ENCODE data around the gene LRRC41. TPM values are rescaled to one million over a fixed set of nuclear protein-coding genes. Genes with fewer than 3 reads are reported as not detected.

Gene LRRC41, protein sequence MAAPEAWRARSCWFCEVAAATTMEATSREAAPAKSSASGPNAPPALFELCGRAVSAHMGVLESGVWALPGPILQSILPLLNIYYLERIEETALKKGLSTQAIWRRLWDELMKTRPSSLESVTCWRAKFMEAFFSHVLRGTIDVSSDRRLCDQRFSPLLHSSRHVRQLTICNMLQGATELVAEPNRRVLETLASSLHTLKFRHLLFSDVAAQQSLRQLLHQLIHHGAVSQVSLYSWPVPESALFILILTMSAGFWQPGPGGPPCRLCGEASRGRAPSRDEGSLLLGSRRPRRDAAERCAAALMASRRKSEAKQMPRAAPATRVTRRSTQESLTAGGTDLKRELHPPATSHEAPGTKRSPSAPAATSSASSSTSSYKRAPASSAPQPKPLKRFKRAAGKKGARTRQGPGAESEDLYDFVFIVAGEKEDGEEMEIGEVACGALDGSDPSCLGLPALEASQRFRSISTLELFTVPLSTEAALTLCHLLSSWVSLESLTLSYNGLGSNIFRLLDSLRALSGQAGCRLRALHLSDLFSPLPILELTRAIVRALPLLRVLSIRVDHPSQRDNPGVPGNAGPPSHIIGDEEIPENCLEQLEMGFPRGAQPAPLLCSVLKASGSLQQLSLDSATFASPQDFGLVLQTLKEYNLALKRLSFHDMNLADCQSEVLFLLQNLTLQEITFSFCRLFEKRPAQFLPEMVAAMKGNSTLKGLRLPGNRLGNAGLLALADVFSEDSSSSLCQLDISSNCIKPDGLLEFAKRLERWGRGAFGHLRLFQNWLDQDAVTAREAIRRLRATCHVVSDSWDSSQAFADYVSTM
- 65.7 and 75.7 TPM in 2 replicates for total RNA-seq

GRCh38 chr1:46303038-46303871 lies at the start of gene LRRC41, which contains the start of gene UQCRH:
LRRC41 (minus strand) TSS chr1:46303616; CDS start chr1:46303322, 294 bp downstream.
UQCRH (plus strand) TSS chr1:46303698; CDS start chr1:46303767, 69 bp downstream.

DNA sequence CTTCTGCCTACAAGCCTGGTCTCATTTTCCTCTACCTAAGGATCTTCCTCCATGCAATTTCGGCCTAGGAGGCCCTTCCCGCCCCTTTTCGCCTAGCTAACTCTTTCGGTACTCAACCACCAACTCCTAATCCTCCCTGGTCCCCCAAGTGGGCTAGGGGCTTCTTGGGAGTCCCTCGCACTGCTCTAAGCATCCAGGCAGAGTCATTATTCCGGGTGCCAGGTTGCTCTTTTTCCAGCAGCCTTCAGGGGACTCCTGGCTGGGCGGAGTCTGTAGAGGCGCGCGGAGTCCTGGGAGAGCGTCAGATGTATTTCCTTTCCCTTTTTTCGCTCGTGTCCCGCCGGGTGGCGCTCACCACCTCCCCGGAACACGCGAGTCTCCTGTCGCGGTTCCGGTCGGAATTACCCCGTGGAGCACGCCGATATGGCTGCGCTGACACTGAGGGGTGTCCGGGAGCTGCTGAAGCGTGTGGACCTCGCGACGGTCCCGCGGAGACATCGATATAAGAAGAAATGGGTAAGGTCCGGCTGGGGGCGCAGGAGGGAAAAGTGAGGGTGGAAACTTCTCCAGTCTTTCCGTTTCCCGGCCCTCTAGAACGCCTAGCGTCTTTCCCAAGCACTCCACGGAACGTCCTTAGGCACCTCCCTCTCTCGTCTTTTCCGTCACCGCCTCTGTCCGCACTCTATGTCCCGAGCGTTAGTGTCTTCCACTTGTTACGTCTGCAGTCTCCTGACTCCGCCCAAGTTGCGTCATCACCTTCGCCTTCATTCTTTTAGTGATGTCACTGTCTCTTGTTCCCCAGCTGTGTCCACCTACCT lies 37.2 kb upstream of the LRRC41 start, which contains the start of gene NSUN4:
TSS of gene NSUN4 (plus strand) at position 404 of the 818 bp plus-strand sequence. CDS start at position 424, 20 bp downstream.

DNA sequence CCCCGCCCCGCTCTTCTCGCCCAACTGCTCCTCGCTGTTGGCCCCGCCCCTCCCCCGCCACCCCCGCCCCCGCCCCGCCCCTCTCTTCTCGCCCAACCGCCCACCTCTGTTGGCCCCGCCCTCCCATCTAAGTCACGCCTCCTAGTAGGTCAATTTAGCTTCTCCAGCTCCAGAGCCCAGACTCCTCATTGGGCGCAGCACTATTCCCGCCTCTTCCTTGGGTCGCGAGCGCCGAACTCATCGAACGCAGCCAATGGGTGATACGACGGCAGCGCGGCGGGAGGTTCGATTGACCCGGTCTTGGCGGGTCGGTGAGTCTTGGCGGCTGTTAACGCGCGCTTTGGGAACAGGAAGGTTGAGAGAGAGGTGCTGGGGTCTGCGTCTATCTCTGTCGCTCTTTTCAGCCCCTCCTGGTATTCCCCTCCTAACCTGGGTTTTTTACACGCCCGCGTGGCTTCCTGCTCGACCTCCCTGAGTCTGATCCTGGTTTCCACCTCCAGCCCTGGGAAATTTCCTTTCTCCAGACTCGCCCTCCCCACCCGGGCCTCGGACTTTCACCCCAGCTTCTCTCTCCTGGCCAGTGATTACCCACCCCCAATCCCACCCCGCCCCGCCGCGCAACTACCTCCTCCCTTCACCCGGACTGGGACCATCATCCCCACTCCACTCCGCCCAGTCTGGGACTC lies 55.8 kb downstream of the LRRC41 start, which contains the start of gene RAD54L:
TSS of gene RAD54L (plus strand) at position 328 of the 686 bp plus-strand sequence. CDS start 643 bp downstream, outside the sequence.

Other genes with a start within 250 kb of the LRRC41 start
- gene PIK3R3, start 171.0 kb downstream of the LRRC41 start, total RNA-seq = 13.2 and 13.7 TPM in 2 replicates
- gene TSPAN1, start 128.5 kb downstream of the LRRC41 start, total RNA-seq = 0.80 and 0.93 TPM in 2 replicates
- not detected in 2 replicates for gene P3R3URF, start 127.1 kb downstream of the LRRC41 start, total RNA-seq
- gene POMGNT1, start 105.2 kb downstream of the LRRC41 start, total RNA-seq = 39.5 and 49.2 TPM in 2 replicates
- gene LURAP1, start 100.3 kb downstream of the LRRC41 start, total RNA-seq = 1.2 and 4.6 TPM in 2 replicates
- gene RAD54L, start 55.9 kb downstream of the LRRC41 start, total RNA-seq = 7.3 and 11.1 TPM in 2 replicates
- gene UQCRH, start 82 bp upstream of the LRRC41 start, total RNA-seq = 352 and 380 TPM in 2 replicates
- gene NSUN4, start 37.2 kb upstream of the LRRC41 start, total RNA-seq = 20.5 and 26.8 TPM in 2 replicates
- 0.27 and 0.50 TPM in 2 replicates for gene FAAH, start 90.7 kb upstream of the LRRC41 start, total RNA-seq
- not detected in 2 replicates for gene DMBX1, start 186.2 kb upstream of the LRRC41 start, total RNA-seq
- gene KNCN, start 248.0 kb upstream of the LRRC41 start, total RNA-seq = not detected in 2 replicates